Common myeloid progenitor, CD34-positive (primary cell): ENCODE data around the gene CD40.

Experiments
- CTCF ChIA-PET: fragments of 350-600 bp; sonication (Branson Sonifier 250); formaldehyde crosslinking; loops from one replicate; lab custom pipeline; 2021; ENCODE audit warnings: antibody characterized with exemption; lab: Charles Lee
- POLR2A ChIA-PET: fragments of 350-600 bp; sonication (Branson Sonifier 250); formaldehyde crosslinking; loops from one replicate; lab custom pipeline; 2021; ENCODE audit warnings: antibody characterized with exemption; lab: Charles Lee
- DNase-seq, 3 donors: peaks; one replicate each; pipeline versions ENCODE4 v3.0.0 to v3.0.0-alpha.2; 2013
- H3K27ac ChIP-seq, 2 experiments: 1 replicate in 1 of 2; 2 replicates in 1 of 2; pipeline ENCODE4 v1.7.0; 2013; ENCODE audit warnings: inconsistent platforms in 2 of 2, low read length in 2 of 2, mild to moderate bottlenecking in 2 of 2, low read depth in 1 of 2, moderate library complexity in 1 of 2; ENCODE audit not compliant: severe bottlenecking in 2 of 2, insufficient read depth in 1 of 2, poor library complexity in 1 of 2
- H3K27me3 ChIP-seq, 5 experiments: replicated peaks in 2 of 5; 1 replicate in 3 of 5; 2 replicates in 2 of 5; pipeline versions ENCODE4 v1.6.1 to v1.7.0; 2013; ENCODE audit warnings: low read length in 4 of 5, mild to moderate bottlenecking in 2 of 5, moderate library complexity in 2 of 5, inconsistent platforms in 1 of 5; ENCODE audit not compliant: insufficient read depth in 5 of 5, control insufficient read depth in 4 of 5
- H3K36me3 ChIP-seq, 4 experiments: 1 replicate in 2 of 4; 2 replicates in 2 of 4; pipeline versions ENCODE4 v1.6.1 to v1.7.0; 2013; ENCODE audit warnings: low read length in 3 of 4, control low read depth in 1 of 4, mild to moderate bottlenecking in 1 of 4; ENCODE audit not compliant: control insufficient read depth in 4 of 4, insufficient read depth in 4 of 4
- H3K4me1 ChIP-seq, 4 experiments: 1 replicate in 3 of 4; 2 replicates in 1 of 4; pipeline versions ENCODE4 v1.6.1 to v1.7.1; 2013; ENCODE audit warnings: low read length in 3 of 4, mild to moderate bottlenecking in 3 of 4, control low read depth in 1 of 4, inconsistent platforms in 1 of 4, moderate library complexity in 1 of 4; ENCODE audit not compliant: control insufficient read depth in 4 of 4, insufficient read depth in 4 of 4; ENCODE audit errors: control extremely low read depth in 1 of 4
- H3K4me3 ChIP-seq, 7 experiments: 1 replicate in 4 of 7; 2 replicates in 3 of 7; pipeline versions ENCODE4 v1.5.1 to v1.7.0; 2013; ENCODE audit warnings: mild to moderate bottlenecking in 7 of 7, low read length in 6 of 7, moderate library complexity in 6 of 7, inconsistent platforms in 2 of 7, low read depth in 2 of 7, control low read depth in 1 of 7; ENCODE audit not compliant: insufficient read depth in 4 of 7, control insufficient read depth in 1 of 7; ENCODE audit errors: extremely low read depth in 1 of 7
- H3K9me3 ChIP-seq, 5 experiments: 1 replicate in 4 of 5; 2 replicates in 1 of 5; pipeline versions ENCODE4 v1.6.1 to v1.7.1; 2013; ENCODE audit warnings: low read length in 4 of 5, mild to moderate bottlenecking in 2 of 5, inconsistent platforms in 1 of 5, low read depth in 1 of 5, moderate library complexity in 1 of 5; ENCODE audit not compliant: control insufficient read depth in 4 of 5, insufficient read depth in 2 of 5; ENCODE audit errors: control extremely low read depth in 1 of 5
- WGBS: methylation state at CpG from one replicate; pipeline ENCODE4 v1.1.5; 2013; ENCODE audit not compliant: insufficient coverage; 5-methylcytosine and 5-hydroxymethylcytosine counted together

The CD40 gene

DNA sequence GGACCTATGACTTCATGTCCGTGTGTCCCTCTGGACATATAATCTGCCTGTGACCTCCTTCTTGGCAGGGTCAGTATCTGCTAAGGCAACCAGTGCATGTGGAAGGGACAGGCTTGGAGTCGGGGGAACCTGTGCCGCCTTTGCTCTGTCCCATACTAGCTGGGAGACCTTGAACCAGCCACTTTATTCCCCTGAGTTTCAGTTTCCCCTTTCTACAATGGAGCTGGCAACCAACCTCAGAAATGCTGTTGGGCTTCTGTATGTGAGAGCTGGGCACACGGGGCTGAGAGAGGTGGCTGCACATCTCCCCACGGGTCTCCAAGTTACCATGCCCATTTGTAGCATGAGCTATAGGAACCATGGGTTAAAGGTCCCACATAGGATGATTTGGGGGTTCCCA is 53.8 kb downstream of the CD40 start:
- peaks cover 0 to 3% (median 0%) of the 10 kb centered on the region in 4 experiments for H3K4me1 ChIP-seq
- POLR2A ChIA-PET, result no interaction called here
- H3K27me3 ChIP-seq, result peaks cover 7 to 62% (median 30%) of the 10 kb centered on the region in 5 experiments
- no peak overlapping the region for H3K4me3 ChIP-seq
- no peak overlapping the region for H3K27ac ChIP-seq
- H3K9me3 ChIP-seq, result no peaks in the 10 kb centered on the region
- CTCF ChIA-PET, result interaction anchor here (1.8 kb wide), 1 partner anchor 39 kb away, joined by 5 read pairs; no protein-coding TSS in a partner anchor
- no peaks in the 10 kb centered on the region for H3K36me3 ChIP-seq
- peak in 2 of 3 donors; percentile 15 to 17 for DNase-seq
- 69% methylated on average over 5 of the region's 5 CpGs for WGBS

DNA sequence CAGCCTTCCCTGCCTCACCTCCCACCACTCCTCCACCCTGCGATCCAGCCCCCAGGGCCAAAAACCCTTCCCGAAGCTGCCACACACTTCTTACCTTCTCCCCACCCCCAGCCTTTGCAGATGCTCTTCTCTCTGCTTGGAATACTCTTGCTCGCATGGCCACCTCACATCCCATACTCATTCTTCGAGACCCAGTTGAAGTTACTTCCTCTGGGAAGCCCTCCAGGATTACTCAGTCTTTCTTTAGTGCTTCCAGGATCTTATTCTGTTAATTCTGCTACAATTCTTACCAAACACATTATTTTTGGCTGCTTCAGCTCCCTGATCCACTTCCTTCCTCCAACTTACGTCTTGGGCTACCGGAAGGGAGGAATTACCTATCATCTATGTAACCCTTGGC is 54.3 kb downstream of the CD40 start:
- no peak overlapping the region for H3K27ac ChIP-seq
- CTCF ChIA-PET, result interaction anchor here (1.2 to 1.8 kb wide), 3 partner anchors 37 to 176 kb away, joined by 4 to 7 read pairs (median 5); no protein-coding TSS in a partner anchor
- POLR2A ChIA-PET, result no interaction called here

DNA sequence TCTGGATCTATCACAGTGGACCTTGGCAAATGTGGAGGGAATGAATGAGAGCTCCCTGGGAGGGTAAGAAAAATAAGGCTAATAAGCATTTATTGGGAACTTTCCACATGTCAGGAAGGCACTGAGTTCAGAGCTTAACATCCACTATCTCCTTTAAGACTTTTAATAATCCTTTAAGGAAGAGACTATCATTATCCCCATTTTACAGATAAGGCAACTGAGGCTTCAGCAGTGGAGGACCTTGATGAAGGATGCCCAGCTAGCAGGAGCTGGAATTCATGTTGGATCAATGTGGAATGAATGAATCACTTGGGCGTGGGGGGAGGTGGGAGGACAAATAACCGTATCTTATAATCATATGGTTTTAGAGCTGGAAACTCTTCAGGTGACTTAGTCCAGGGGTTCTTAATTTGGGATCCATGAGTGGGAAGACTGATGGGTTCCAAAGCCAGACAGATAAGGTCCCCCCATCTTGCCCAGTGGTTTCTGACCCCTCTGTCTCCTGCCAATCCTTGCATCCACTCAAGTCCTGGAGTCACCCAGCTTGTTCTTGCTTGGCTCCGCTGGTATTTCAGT is 54.9 kb downstream of the CD40 start:
- Histone ChIP-seq H3K9me3 (no peaks in the 10 kb centered on the region), H3K27me3 (peaks cover 7 to 68% (median 33%) of the 10 kb centered on the region in 5 experiments), H3K36me3 (no peaks in the 10 kb centered on the region), H3K4me1 (peaks cover 0 to 3% (median 0%) of the 10 kb centered on the region in 4 experiments), H3K4me3 (no peak overlapping the region), H3K27ac (no peak overlapping the region)
- ChIA-PET CTCF (interaction anchor here (1.0 to 1.8 kb wide), 7 partner anchors 15 to 176 kb away, joined by 3 to 7 read pairs (median 4); no protein-coding TSS in a partner anchor), POLR2A (no interaction called here)
- no peak for DNase-seq
- 87% methylated on average over 3 of the region's 3 CpGs for WGBS

More for the DNA sequence above, 54.3 kb downstream of the CD40 start:
- DNase-seq, result no peak
- Histone ChIP-seq H3K36me3 (no peaks in the 10 kb centered on the region), H3K4me3 (no peak overlapping the region), H3K9me3 (no peaks in the 10 kb centered on the region), H3K27me3 (peaks cover 7 to 62% (median 33%) of the 10 kb centered on the region in 5 experiments), H3K4me1 (peaks cover 0 to 3% (median 0%) of the 10 kb centered on the region in 4 experiments)
- 59% methylated on average over 6 of the region's 6 CpGs for WGBS

DNA sequence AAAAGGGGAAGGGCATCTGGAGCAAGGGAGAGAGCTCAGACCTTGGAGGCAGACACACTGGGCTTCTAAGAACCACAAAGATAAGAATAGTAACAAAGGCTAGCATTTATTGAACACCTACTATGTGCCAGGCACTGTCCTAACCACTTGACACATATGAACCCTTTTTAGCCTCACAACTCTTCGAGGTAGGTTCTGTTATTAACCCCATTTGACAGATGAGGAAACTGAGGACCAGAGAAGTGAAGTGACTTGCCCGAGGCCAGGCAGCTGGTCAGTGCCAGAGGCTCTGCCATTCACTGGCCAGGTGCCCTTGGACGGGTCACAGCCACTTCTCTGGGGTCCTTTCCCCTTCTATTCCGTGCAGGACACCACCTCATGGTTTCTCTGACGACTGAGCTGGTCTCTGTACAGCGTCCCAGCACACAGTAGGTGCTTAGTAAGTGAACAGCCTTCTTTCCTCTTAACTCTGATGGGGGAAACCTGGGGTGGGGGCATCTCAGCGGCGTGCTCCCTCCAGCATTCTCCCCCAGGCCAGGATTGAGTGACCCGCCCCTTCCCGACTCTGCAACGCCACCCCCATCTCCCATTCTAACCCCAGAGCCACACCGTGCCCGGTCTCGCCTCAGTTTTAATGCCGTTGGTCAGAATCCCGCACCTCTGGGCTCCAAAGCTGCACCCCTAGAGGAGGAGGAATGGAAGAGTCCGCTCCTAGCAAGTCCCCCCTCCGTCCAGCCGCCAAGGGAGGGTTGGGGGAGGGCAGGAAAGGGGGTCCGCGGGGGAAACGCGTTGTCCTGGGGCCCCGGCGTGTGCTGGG is 55.7 kb downstream of the CD40 start:
- CTCF ChIA-PET, result interaction anchor here (0.9 to 1.7 kb wide), 8 partner anchors 8 to 175 kb away, joined by 3 to 7 read pairs (median 4); no protein-coding TSS in a partner anchor
- Histone ChIP-seq H3K9me3 (no peaks in the 10 kb centered on the region), H3K27me3 (peaks cover 7 to 72% (median 33%) of the 10 kb centered on the region in 5 experiments)

DNA sequence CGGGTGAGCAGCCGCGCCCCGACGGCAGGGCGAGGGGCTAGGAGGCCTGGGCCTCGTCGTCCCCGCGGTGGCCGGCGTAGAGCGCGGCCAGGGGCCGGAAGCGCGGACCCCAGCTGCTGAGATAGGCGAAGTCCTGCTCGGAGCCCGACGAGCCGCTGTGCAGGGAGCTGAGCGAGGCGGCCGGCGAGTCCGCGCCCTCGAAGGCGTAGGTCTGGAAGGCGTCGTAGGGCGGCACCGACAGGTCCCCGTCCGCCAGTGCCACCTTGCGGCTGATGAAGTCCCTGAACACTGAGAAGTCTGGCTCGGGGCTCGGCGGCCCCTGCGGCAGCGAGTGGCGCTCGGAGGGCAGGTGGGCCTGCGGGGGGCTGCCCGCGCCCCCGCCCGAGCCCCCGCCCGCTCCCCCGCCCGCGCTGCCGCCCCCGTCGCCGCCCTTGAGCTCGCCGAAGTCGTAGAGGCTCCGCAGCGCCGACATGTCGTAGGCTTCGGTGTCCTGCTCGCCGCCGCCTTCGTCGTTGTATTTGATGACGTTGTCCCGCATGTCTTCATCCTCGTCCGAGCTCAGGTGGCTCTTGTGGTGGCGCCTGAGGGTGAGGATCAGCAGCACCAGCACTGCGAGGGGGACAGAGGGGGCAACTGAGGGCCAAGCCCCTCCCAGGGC is 56.5 kb downstream of the CD40 start:
- Histone ChIP-seq H3K27me3 (peaks cover 7 to 79% (median 30%) of the 10 kb centered on the region in 5 experiments), H3K9me3 (no peaks in the 10 kb centered on the region), H3K4me3 (no peak overlapping the region), H3K36me3 (no peaks in the 10 kb centered on the region), H3K27ac (no peak overlapping the region), H3K4me1 (peaks cover 0 to 3% (median 0%) of the 10 kb centered on the region in 4 experiments)
- CTCF ChIA-PET, result interaction anchor here (0.9 to 1.9 kb wide), 10 partner anchors 8 to 263 kb away, joined by 3 to 8 read pairs (median 4); no protein-coding TSS in a partner anchor
- peak; percentile 69 to 84 (median 82) for DNase-seq
- POLR2A ChIA-PET, result no interaction called here
- 5% methylated on average over 47 of the region's 77 CpGs for WGBS

More for the DNA sequence above, 55.7 kb downstream of the CD40 start:
- Histone ChIP-seq H3K4me3 (no peak overlapping the region), H3K36me3 (no peaks in the 10 kb centered on the region), H3K4me1 (peaks cover 0 to 3% (median 0%) of the 10 kb centered on the region in 4 experiments), H3K27ac (no peak overlapping the region)
- POLR2A ChIA-PET, result no interaction called here
- no peak for DNase-seq
- 31% methylated on average over 10 of the region's 25 CpGs for WGBS

DNA sequence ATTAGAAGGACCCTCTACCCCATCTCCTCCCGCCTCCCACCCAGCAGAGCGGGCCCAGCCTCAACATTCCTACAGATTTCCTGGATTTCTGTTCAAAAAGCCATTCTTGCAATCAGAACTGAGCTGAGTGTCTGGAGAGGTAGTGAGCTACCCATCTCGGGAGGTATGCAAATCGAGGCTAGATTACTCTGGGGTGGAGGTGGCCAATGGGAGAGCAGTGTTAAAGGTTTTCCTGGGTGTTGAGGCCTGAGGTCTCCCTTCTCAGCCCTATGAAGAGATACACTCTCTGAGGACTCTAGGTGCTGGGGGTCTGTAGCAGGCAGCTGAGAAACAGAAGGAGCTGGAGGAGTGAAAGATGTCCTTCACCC is 57.0 kb downstream of the CD40 start:
- H3K9me3 ChIP-seq, result no peaks in the 10 kb centered on the region
- H3K27me3 ChIP-seq, result peaks cover 7 to 84% (median 27%) of the 10 kb centered on the region in 5 experiments
- H3K4me3 ChIP-seq, result no peak overlapping the region
- DNase-seq, result no peak
- 93% methylated on average over 2 of the region's 4 CpGs for WGBS
- POLR2A ChIA-PET, result no interaction called here
- no peak overlapping the region for H3K27ac ChIP-seq
- CTCF ChIA-PET, result interaction anchor here (1.0 to 1.9 kb wide), 10 partner anchors 8 to 263 kb away, joined by 3 to 8 read pairs (median 4); no protein-coding TSS in a partner anchor
- H3K36me3 ChIP-seq, result no peaks in the 10 kb centered on the region
- peaks cover 0 to 3% (median 0%) of the 10 kb centered on the region in 4 experiments for H3K4me1 ChIP-seq
